ENCODE measurements around the gene MVP.
"Not testable (repeated sequence)": the region's sequence is repeated elsewhere in the genome, so short reads cannot be mapped to it uniquely, and the experiment has no call there.

MVP gene

GRCh38 chr16:29862884-29863668, 42.8 kb downstream of the MVP start, which contains the start of gene CDIPT:
TSS of gene CDIPT (minus strand) at chr16:29863226. CDS start at chr16:29862857, 369 bp downstream.
- peak within 1 kb of the TSS; percentile 85 for H3K9ac ChIP-seq
- H3K27ac ChIP-seq = peak within 1 kb of the TSS; percentile 85
- peaks cover 17% of the 10 kb centered on the region for H3K4me1 ChIP-seq (ENCODE audit: low read depth, poor library complexity, severe bottlenecking)
- no peak; the same call in 1 of the 2 replicates for TF ChIP-seq CTCF (conservative IDR thresholded peaks at IDR 0.05; ENCODE audit: low read depth, low read length)
- H2AFZ ChIP-seq (ENCODE audit: low read depth) = peak within 1 kb of the TSS; percentile 85
- no peak within 1 kb of the TSS for H3K4me3 ChIP-seq (IDR thresholded peaks at IDR 0.05; ENCODE audit: insufficient read depth, low read depth, low read length)
- peaks cover 4% of the 10 kb centered on the region; the same call in 1 of the 2 replicates for H3K36me3 ChIP-seq (ENCODE audit: insufficient read depth)
- peak within 1 kb of the TSS; percentile 99 for H3K4me2 ChIP-seq
- H3K27me3 ChIP-seq (ENCODE audit: insufficient read depth, low read depth) = no peaks in the 10 kb centered on the region; the same call in 1 of the 2 replicates
- peaks cover 13% of the 10 kb centered on the region; the same call in 1 of the 2 replicates for H3K79me2 ChIP-seq (ENCODE audit: insufficient read depth, low read depth)
- H4K20me1 ChIP-seq (ENCODE audit: insufficient read depth) = no peaks in the 10 kb centered on the region

- H3K4me3 ChIP-seq (IDR thresholded peaks at IDR 0.05; ENCODE audit: insufficient read depth, low read depth, low read length) = no peak overlapping the region
- peak overlapping the region; percentile 99 for H3K4me2 ChIP-seq
- H3K27ac ChIP-seq = no peak overlapping the region
- peaks cover 17% of the 10 kb centered on the region for H3K4me1 ChIP-seq (ENCODE audit: low read depth, poor library complexity, severe bottlenecking)
- H2AFZ ChIP-seq (ENCODE audit: low read depth) = peak overlapping the region; percentile 85
- TF ChIP-seq CTCF (conservative IDR thresholded peaks at IDR 0.05; ENCODE audit: low read depth, low read length) = no peak; the same call in 1 of the 2 replicates
- no peaks in the 10 kb centered on the region for H4K20me1 ChIP-seq (ENCODE audit: insufficient read depth)
- no peaks in the 10 kb centered on the region; the same call in 1 of the 2 replicates for H3K27me3 ChIP-seq (ENCODE audit: insufficient read depth, low read depth)
- peaks cover 13% of the 10 kb centered on the region; the same call in 1 of the 2 replicates for H3K79me2 ChIP-seq (ENCODE audit: insufficient read depth, low read depth)
- H3K9ac ChIP-seq = peak overlapping the region; percentile 85; the same call in 1 of the 2 replicates
- H3K36me3 ChIP-seq (ENCODE audit: insufficient read depth) = peaks cover 4% of the 10 kb centered on the region; the same call in 1 of the 2 replicates
Observed at GRCh38 chr16:29863669-29863984, 43.4 kb downstream of the MVP start.

GRCh38 chr16:29864205-29864604, 43.9 kb downstream of the MVP start:
- Histone ChIP-seq H3K27me3 (ENCODE audit: insufficient read depth, low read depth) (no peaks in the 10 kb centered on the region; the same call in 1 of the 2 replicates), H3K27ac (no peak overlapping the region), H2AFZ (ENCODE audit: low read depth) (0 out of 2 replicates have a peak overlapping the region, but pooled peaks have one; percentile 85), H3K4me2 (no peak overlapping the region), H3K36me3 (ENCODE audit: insufficient read depth) (peaks cover 4% of the 10 kb centered on the region; the same call in 1 of the 2 replicates), H3K4me3 (IDR thresholded peaks at IDR 0.05; ENCODE audit: insufficient read depth, low read depth, low read length) (no peak overlapping the region), H3K9ac (no peak overlapping the region), H4K20me1 (ENCODE audit: insufficient read depth) (no peaks in the 10 kb centered on the region), H3K4me1 (ENCODE audit: low read depth, poor library complexity, severe bottlenecking) (peaks cover 17% of the 10 kb centered on the region), H3K79me2 (ENCODE audit: insufficient read depth, low read depth) (peaks cover 13% of the 10 kb centered on the region; the same call in 1 of the 2 replicates)
- TF ChIP-seq CTCF (conservative IDR thresholded peaks at IDR 0.05; ENCODE audit: low read depth, low read length) = no peak

- Histone ChIP-seq H3K36me3 (ENCODE audit: insufficient read depth) (no peaks in the 10 kb centered on the region), H3K4me1 (ENCODE audit: low read depth, poor library complexity, severe bottlenecking) (peaks cover 5% of the 10 kb centered on the region), H3K4me2 (no peak overlapping the region), H3K9ac (no peak overlapping the region), H3K79me2 (ENCODE audit: insufficient read depth, low read depth) (no peaks in the 10 kb centered on the region), H3K4me3 (IDR thresholded peaks at IDR 0.05; ENCODE audit: insufficient read depth, low read depth, low read length) (no peak overlapping the region), H4K20me1 (ENCODE audit: insufficient read depth) (no peaks in the 10 kb centered on the region), H2AFZ (ENCODE audit: low read depth) (no peak overlapping the region), H3K27me3 (ENCODE audit: insufficient read depth, low read depth) (no peaks in the 10 kb centered on the region; the same call in 1 of the 2 replicates), H3K27ac (no peak overlapping the region)
- TF ChIP-seq CTCF (conservative IDR thresholded peaks at IDR 0.05; ENCODE audit: low read depth, low read length) = no peak
Observed at GRCh38 chr16:29868396-29869009, 48.2 kb downstream of the MVP start.

GRCh38 chr16:29869067-29869466, 48.8 kb downstream of the MVP start:
- not testable (repeated sequence) for H3K36me3 ChIP-seq (ENCODE audit: insufficient read depth); H4K20me1 ChIP-seq (ENCODE audit: insufficient read depth); H3K4me3 ChIP-seq (IDR thresholded peaks at IDR 0.05; ENCODE audit: insufficient read depth, low read depth, low read length); H3K27ac ChIP-seq; H3K79me2 ChIP-seq (ENCODE audit: insufficient read depth, low read depth); H3K9ac ChIP-seq; H2AFZ ChIP-seq (ENCODE audit: low read depth); H3K4me2 ChIP-seq; H3K27me3 ChIP-seq (ENCODE audit: insufficient read depth, low read depth); H3K4me1 ChIP-seq (ENCODE audit: low read depth, poor library complexity, severe bottlenecking)

Data from KMS-11 (cell line).